Osteoblast (primary cell): Measurements from ENCODE around the gene CRIP2. TPM values are rescaled to one million over a fixed set of nuclear protein-coding genes. Genes with fewer than 3 reads are reported as not detected.

Source experiments
- DNase-seq: peaks from one replicate; pipeline ENCODE4 v3.0.0; 2011; ENCODE audit warnings: low spot score, mixed read lengths; ENCODE audit not compliant: insufficient read length; ENCODE audit errors: missing footprints
- H2AFZ ChIP-seq: 2 replicates; pipeline ENCODE4 v1.6.0; 2011; ENCODE audit warnings: mild to moderate bottlenecking, low read length
- H3K27ac ChIP-seq: 2 replicates; pipeline ENCODE4 v1.5.1; 2011; ENCODE audit warnings: mild to moderate bottlenecking, low read depth, low read length, moderate library complexity
- H3K27me3 ChIP-seq: 2 replicates; pipeline ENCODE4 v1.6.0; 2012; ENCODE audit warnings: mild to moderate bottlenecking, control low read depth, inconsistent platforms, low read length, moderate library complexity; ENCODE audit not compliant: insufficient read depth
- H3K36me3 ChIP-seq: 2 replicates; pipeline ENCODE4 v1.5.1; 2011; ENCODE audit warnings: mild to moderate bottlenecking, low read length, control low read depth, moderate library complexity; ENCODE audit not compliant: insufficient read depth
- H3K4me1 ChIP-seq: 2 replicates; pipeline ENCODE4 v1.5.1; 2011; ENCODE audit warnings: mild to moderate bottlenecking, low read length, control low read depth, moderate library complexity; ENCODE audit not compliant: insufficient read depth
- H3K4me2 ChIP-seq: 2 replicates; pipeline ENCODE4 v1.6.0; 2011; ENCODE audit warnings: mild to moderate bottlenecking, low read length; ENCODE audit not compliant: insufficient read depth
- H3K4me3 ChIP-seq: fragments of 200-600 bp; sonication (generic); 3 replicates; pipeline ENCODE4 v1.5.1; 2012; ENCODE audit warnings: mild to moderate bottlenecking, low read length, inconsistent platforms; ENCODE audit not compliant: insufficient read depth
- H3K79me2 ChIP-seq: 2 replicates; pipeline ENCODE4 v1.6.0; 2012; ENCODE audit warnings: mild to moderate bottlenecking, low read length, control low read depth, inconsistent platforms; ENCODE audit not compliant: insufficient read depth
- H3K9me3 ChIP-seq: 2 replicates; pipeline ENCODE4 v1.5.1; 2011; ENCODE audit warnings: low read depth, low read length, control low read depth
- H4K20me1 ChIP-seq: 2 replicates; pipeline ENCODE4 v1.6.0; 2012; ENCODE audit warnings: mild to moderate bottlenecking, low read length, control low read depth; ENCODE audit not compliant: insufficient read depth
- total RNA-seq: library from RNA; depleted of rRNA; stranded (reverse); fragments of >200 nt; gene quantifications from 2 replicates; pipeline ENCODE4 v1.2.3, GENCODE V29; 2012
- TF ChIP-seq, protein P1 (sequence below): IDR thresholded peaks from 2 replicates; pipeline ENCODE4 v1.5.1; 2011; ENCODE audit warnings: mild to moderate bottlenecking, low read depth, low read length, moderate library complexity; ENCODE audit errors: extremely low read depth

The CRIP2 gene
- total RNA-seq, 1 donor = 43.8 TPM

DNA sequence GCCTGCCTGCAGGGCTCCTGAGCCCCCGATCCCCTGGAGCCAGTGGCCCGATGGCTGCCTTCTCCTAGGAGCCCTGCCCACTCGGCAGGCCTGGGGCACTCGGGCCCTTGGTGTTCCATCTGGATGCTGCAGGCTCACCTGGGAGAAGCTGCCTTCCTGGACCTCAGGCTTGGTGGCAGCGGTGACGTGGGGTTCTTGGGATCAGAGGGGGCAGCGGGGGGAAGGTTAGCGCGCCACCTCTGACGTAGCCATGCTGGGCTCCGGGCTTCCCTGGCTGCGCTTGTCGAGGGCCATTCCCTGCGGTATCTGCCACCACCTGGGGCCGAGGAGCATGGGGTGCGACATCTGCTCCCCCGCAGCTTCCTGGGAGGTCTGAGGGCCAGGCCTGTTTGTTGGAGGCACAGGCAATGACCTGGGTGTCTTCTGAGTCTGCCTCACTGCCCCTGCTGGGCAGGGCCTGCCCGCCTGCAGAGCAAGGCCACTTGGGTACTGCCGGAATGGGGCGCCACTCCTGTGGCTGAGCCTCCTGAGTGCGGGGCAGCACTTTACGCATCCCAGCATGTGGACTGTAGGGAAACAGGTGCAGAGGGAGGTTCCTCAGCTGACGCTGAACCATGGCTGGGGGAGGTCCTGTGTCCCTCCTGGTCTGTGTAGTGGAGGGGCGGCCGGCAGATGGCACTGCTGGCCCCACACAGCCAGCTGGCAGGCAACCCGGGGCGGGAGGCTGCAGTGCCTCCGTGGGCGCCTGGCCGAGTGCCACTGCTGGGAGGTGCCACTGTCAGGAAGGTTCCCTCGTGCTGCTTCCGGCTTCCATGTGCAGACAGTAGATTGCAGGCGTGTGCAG is 34.7 kb upstream of the CRIP2 start:
- Histone ChIP-seq H3K4me2 (no peak overlapping the region), H3K79me2 (peaks cover 62% of the 10 kb centered on the region), H3K4me3 (no peak overlapping the region), H3K27ac (no peak overlapping the region), H3K4me1 (no peaks in the 10 kb centered on the region), H3K9me3 (no peaks in the 10 kb centered on the region), H3K27me3 (no peaks in the 10 kb centered on the region), H2AFZ (no peak overlapping the region), H3K36me3 (peaks cover 8% of the 10 kb centered on the region), H4K20me1 (peaks cover 48% of the 10 kb centered on the region)
- TF ChIP-seq, protein P1, sequence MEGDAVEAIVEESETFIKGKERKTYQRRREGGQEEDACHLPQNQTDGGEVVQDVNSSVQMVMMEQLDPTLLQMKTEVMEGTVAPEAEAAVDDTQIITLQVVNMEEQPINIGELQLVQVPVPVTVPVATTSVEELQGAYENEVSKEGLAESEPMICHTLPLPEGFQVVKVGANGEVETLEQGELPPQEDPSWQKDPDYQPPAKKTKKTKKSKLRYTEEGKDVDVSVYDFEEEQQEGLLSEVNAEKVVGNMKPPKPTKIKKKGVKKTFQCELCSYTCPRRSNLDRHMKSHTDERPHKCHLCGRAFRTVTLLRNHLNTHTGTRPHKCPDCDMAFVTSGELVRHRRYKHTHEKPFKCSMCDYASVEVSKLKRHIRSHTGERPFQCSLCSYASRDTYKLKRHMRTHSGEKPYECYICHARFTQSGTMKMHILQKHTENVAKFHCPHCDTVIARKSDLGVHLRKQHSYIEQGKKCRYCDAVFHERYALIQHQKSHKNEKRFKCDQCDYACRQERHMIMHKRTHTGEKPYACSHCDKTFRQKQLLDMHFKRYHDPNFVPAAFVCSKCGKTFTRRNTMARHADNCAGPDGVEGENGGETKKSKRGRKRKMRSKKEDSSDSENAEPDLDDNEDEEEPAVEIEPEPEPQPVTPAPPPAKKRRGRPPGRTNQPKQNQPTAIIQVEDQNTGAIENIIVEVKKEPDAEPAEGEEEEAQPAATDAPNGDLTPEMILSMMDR = peak; percentile 15
- DNase-seq = peak; percentile 91

DNA sequence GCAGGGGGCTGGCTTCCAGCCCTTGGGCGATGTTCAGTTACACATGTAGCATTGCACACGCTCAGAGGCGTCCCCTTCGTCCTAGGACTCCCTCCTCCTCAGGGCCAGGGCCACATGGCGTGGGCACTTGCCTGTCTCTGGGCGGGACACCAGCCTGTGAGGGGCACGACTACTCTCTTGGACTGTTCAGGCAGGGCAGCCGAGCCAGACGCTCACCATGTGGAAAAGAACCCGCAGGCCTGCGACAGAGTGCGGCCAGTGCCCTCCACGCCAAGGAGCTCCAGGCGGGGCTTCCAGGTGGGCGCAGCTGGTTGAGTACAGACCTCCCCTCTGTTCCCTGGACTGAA is 34.1 kb upstream of the CRIP2 start:
- Histone ChIP-seq H3K27me3 (no peaks in the 10 kb centered on the region), H2AFZ (no peak overlapping the region), H4K20me1 (peaks cover 46% of the 10 kb centered on the region), H3K36me3 (peaks cover 8% of the 10 kb centered on the region), H3K27ac (no peak overlapping the region), H3K9me3 (no peaks in the 10 kb centered on the region), H3K79me2 (peaks cover 59% of the 10 kb centered on the region), H3K4me3 (no peak overlapping the region), H3K4me2 (no peak overlapping the region), H3K4me1 (no peaks in the 10 kb centered on the region)
- TF ChIP-seq, protein P1 = no peak
- DNase-seq = no peak

- peaks cover 54% of the 10 kb centered on the region for H3K79me2 ChIP-seq
- H3K4me1 ChIP-seq = no peaks in the 10 kb centered on the region
- H4K20me1 ChIP-seq = peaks cover 46% of the 10 kb centered on the region
- no peak for DNase-seq
- H3K4me3 ChIP-seq = no peak overlapping the region
- peaks cover 8% of the 10 kb centered on the region for H3K36me3 ChIP-seq
- H3K9me3 ChIP-seq = no peaks in the 10 kb centered on the region
- H3K27ac ChIP-seq = no peak overlapping the region
- TF ChIP-seq, protein P1 = no peak
- no peak overlapping the region for H3K4me2 ChIP-seq
- H3K27me3 ChIP-seq = no peaks in the 10 kb centered on the region
- H2AFZ ChIP-seq = no peak overlapping the region
Measured at GRCh38 chr14:105440992-105441391, 33.6 kb upstream of the CRIP2 start.

- no peak overlapping the region for H3K4me3 ChIP-seq
- DNase-seq = no peak
- no peak overlapping the region for H3K27ac ChIP-seq
- no peak overlapping the region for H3K4me2 ChIP-seq
- H3K36me3 ChIP-seq = peaks cover 8% of the 10 kb centered on the region
- H3K9me3 ChIP-seq = no peaks in the 10 kb centered on the region
- H3K27me3 ChIP-seq = no peaks in the 10 kb centered on the region
- no peak overlapping the region for H2AFZ ChIP-seq
- H3K4me1 ChIP-seq = no peaks in the 10 kb centered on the region
- H4K20me1 ChIP-seq = peaks cover 39% of the 10 kb centered on the region
- H3K79me2 ChIP-seq = peaks cover 50% of the 10 kb centered on the region
- TF ChIP-seq, protein P1 = no peak
Measured at GRCh38 chr14:105442125-105442524, 32.5 kb upstream of the CRIP2 start.
